H1 (cell line): Measurements from ENCODE around the gene TLR8. TPM values are rescaled to one million over a fixed set of nuclear protein-coding genes. Genes with fewer than 3 reads are reported as not detected.

Experiments used
- CTCF ChIA-PET: fragments of 300-600 bp; sonication (Branson Sonifier 250); formaldehyde crosslinking; loops from one replicate; lab custom pipeline; 2021; ENCODE audit not compliant: partially characterized antibody; lab: Charles Lee
- POLR2A ChIA-PET: fragments of 300-600 bp; sonication (Branson Sonifier 250); formaldehyde crosslinking; loops from one replicate; lab custom pipeline; 2021; ENCODE audit warnings: inconsistent platforms; ENCODE audit not compliant: partially characterized antibody; lab: Charles Lee
- DNase-seq, 2 experiments: peaks; one replicate each; pipeline versions ENCODE4 v3.0.0 to v3.0.0-alpha.2; 2010 to 2022; ENCODE audit warnings: low spot score in 2 of 2, low read depth in 1 of 2, mixed read lengths in 1 of 2
- FAIRE-seq: peaks from 2 replicates; lab custom pipeline; 2011; peaks lifted over from hg19 to GRCh38; lab: Jason Lieb, UNC
- H2AFZ ChIP-seq: 2 replicates; pipeline ENCODE4 v1.8.1; 2012; ENCODE audit warnings: low read length, inconsistent platforms
- H2AK5ac ChIP-seq: 2 replicates; pipeline ENCODE4 v1.6.1; 2013; ENCODE audit warnings: low read depth, low read length
- H2BK120ac ChIP-seq: replicated peaks from 2 replicates; pipeline ENCODE3; 2013; ENCODE audit warnings: low read depth, low read length, inconsistent platforms
- H2BK12ac ChIP-seq: 2 replicates; pipeline ENCODE4 v1.6.1; 2013; ENCODE audit warnings: low read depth, low read length
- H2BK15ac ChIP-seq: 2 replicates; pipeline ENCODE4 v1.6.1; 2013; ENCODE audit warnings: low read length
- H2BK20ac ChIP-seq: 2 replicates; pipeline ENCODE4 v1.6.1; 2013; ENCODE audit warnings: low read length
- H2BK5ac ChIP-seq: 2 replicates; pipeline ENCODE4 v1.6.1; 2013; ENCODE audit warnings: low read depth, low read length
- H3K14ac ChIP-seq: 2 replicates; pipeline ENCODE4 v1.6.1; 2013; ENCODE audit warnings: inconsistent platforms; ENCODE audit not compliant: insufficient read length
- H3K18ac ChIP-seq: 2 replicates; pipeline ENCODE4 v1.6.1; 2013; ENCODE audit warnings: low read length; ENCODE audit errors: extremely low read depth
- H3K23ac ChIP-seq: 2 replicates; pipeline ENCODE4 v1.6.1; 2013; ENCODE audit warnings: inconsistent platforms; ENCODE audit not compliant: insufficient read length
- H3K23me2 ChIP-seq: 2 replicates; pipeline ENCODE4 v1.6.1; 2013; ENCODE audit warnings: low read depth, low read length
- H3K27ac ChIP-seq: 2 replicates; pipeline ENCODE4 v1.6.1; 2011; ENCODE audit warnings: low read depth, low read length, inconsistent platforms
- H3K27me3 ChIP-seq, 4 experiments: replicated peaks in 1 of 4; 1 replicate in 1 of 4; 2 replicates in 3 of 4; pipeline versions ENCODE4 v1.6.1 to v1.8.1; 2011 to 2013; ENCODE audit warnings: low read length in 3 of 4, mild to moderate bottlenecking in 3 of 4, inconsistent platforms in 2 of 4, mixed read lengths in 2 of 4, moderate library complexity in 1 of 4; ENCODE audit not compliant: control insufficient read depth in 3 of 4, insufficient read depth in 3 of 4; ENCODE audit errors: extremely low read depth in 1 of 4
- H3K36me3 ChIP-seq, 4 experiments: 2 replicates each; pipeline versions ENCODE4 v1.6.1 to v1.8.1; 2011 to 2013; ENCODE audit warnings: mild to moderate bottlenecking in 4 of 4, low read length in 3 of 4, moderate library complexity in 2 of 4, control low read depth in 1 of 4, inconsistent platforms in 1 of 4; ENCODE audit not compliant: insufficient read depth in 4 of 4, control insufficient read depth in 2 of 4
- H3K4ac ChIP-seq: replicated peaks from 2 replicates; pipeline ENCODE3; 2013; ENCODE audit warnings: low read length, low read depth, mixed read lengths, inconsistent platforms; ENCODE audit not compliant: insufficient read length
- H3K4me1 ChIP-seq, 4 experiments: replicated peaks in 1 of 4; 1 replicate in 1 of 4; 2 replicates in 3 of 4; pipeline versions ENCODE4 v1.6.1 to v1.8.1; 2011 to 2013; ENCODE audit warnings: low read length in 3 of 4, inconsistent platforms in 2 of 4, mixed read lengths in 1 of 4; ENCODE audit not compliant: insufficient read depth in 4 of 4, control insufficient read depth in 3 of 4
- H3K4me2 ChIP-seq, 2 experiments: 2 replicates each; pipeline versions ENCODE4 v1.6.1 to v1.8.1; 2011 to 2013; ENCODE audit warnings: low read depth in 2 of 2, low read length in 2 of 2, control low read depth in 1 of 2, inconsistent platforms in 1 of 2, mild to moderate bottlenecking in 1 of 2; ENCODE audit not compliant: insufficient read depth in 1 of 2
- H3K4me3 ChIP-seq, 4 experiments: fragments of 200-600, 300-600 bp in 1 of 4; sonication (generic), shearing (Covaris generic), sonication (Bioruptor Twin) in 1 of 4; 2 replicates each; pipeline versions ENCODE4 v1.5.1 to v1.8.1; 2011 to 2016; ENCODE audit warnings: low read length in 4 of 4, low read depth in 3 of 4, control low read depth in 2 of 4, inconsistent platforms in 2 of 4, mild to moderate bottlenecking in 2 of 4, mixed read lengths in 1 of 4, moderate library complexity in 1 of 4; ENCODE audit not compliant: insufficient read depth in 2 of 4; ENCODE audit errors: extremely low read depth in 1 of 4
- H3K56ac ChIP-seq: replicated peaks from 2 replicates; pipeline ENCODE3; 2013; ENCODE audit warnings: low read depth, mild to moderate bottlenecking, mixed read lengths, low read length, inconsistent platforms; ENCODE audit not compliant: insufficient read length
- H3K79me1 ChIP-seq: 2 replicates; pipeline ENCODE4 v1.6.1; 2013; ENCODE audit warnings: low read depth, low read length, control low read depth
- H3K79me2 ChIP-seq, 2 experiments: 2 replicates each; pipeline versions ENCODE4 v1.6.1 to v1.8.1; 2012 to 2013; ENCODE audit warnings: low read length in 2 of 2, mild to moderate bottlenecking in 2 of 2, inconsistent platforms in 1 of 2; ENCODE audit not compliant: insufficient read depth in 2 of 2, control insufficient read depth in 1 of 2
- H3K9ac ChIP-seq, 4 experiments: replicated peaks in 1 of 4; 1 replicate in 1 of 4; 2 replicates in 3 of 4; pipeline versions ENCODE4 v1.6.1 to v1.8.1; 2011 to 2013; ENCODE audit warnings: low read depth in 3 of 4, low read length in 3 of 4, control low read depth in 2 of 4, mild to moderate bottlenecking in 2 of 4, moderate library complexity in 2 of 4, inconsistent platforms in 1 of 4; ENCODE audit errors: extremely low read depth in 1 of 4
- H3K9me3 ChIP-seq, 2 experiments: 2 replicates each; pipeline versions ENCODE4 v1.6.1 to v1.8.1; 2012 to 2013; ENCODE audit warnings: mild to moderate bottlenecking in 2 of 2, moderate library complexity in 2 of 2, control low read depth in 1 of 2, inconsistent platforms in 1 of 2, low read depth in 1 of 2, low read length in 1 of 2, mixed read lengths in 1 of 2; ENCODE audit not compliant: insufficient read depth in 2 of 2
- H4K20me1 ChIP-seq, 2 experiments: replicated peaks in 1 of 2; 2 replicates each; pipeline versions ENCODE3 to v1.8.1; 2011 to 2013; ENCODE audit warnings: inconsistent platforms in 2 of 2, low read length in 2 of 2, mild to moderate bottlenecking in 1 of 2; ENCODE audit not compliant: insufficient read depth in 2 of 2, control insufficient read depth in 1 of 2
- H4K5ac ChIP-seq: 2 replicates; pipeline ENCODE4 v1.6.1; 2013; ENCODE audit warnings: low read length, low read depth, mixed read lengths, inconsistent platforms; ENCODE audit not compliant: insufficient read length
- H4K8ac ChIP-seq: 2 replicates; pipeline ENCODE4 v1.8.0; 2013; ENCODE audit warnings: mild to moderate bottlenecking, moderate library complexity, low read length, inconsistent platforms; ENCODE audit not compliant: insufficient read depth; ENCODE audit errors: extremely low read depth
- H4K91ac ChIP-seq: replicated peaks from 2 replicates; pipeline ENCODE3; 2013; ENCODE audit warnings: low read length, mixed read lengths, inconsistent platforms; ENCODE audit not compliant: insufficient read length
- JUND ChIP-seq: IDR thresholded peaks from 2 replicates; pipeline ENCODE4 v1.6.1; 2011; ENCODE audit warnings: mild to moderate bottlenecking, improper control_type of control experiment, low read length
- ZNF274 ChIP-seq: IDR thresholded peaks from 2 replicates; pipeline ENCODE4 v1.7.0; 2012; ENCODE audit warnings: low read length, borderline replicate concordance; ENCODE audit errors: extremely low read depth
- WGBS, 2 experiments: shearing (Covaris generic) in 1 of 2; methylation state at CpG; one replicate each; pipeline versions ENCODE4 v1.1.6 to v1.1.7; 2013 to 2015; ENCODE audit warnings: low lambda C conversion rate in 2 of 2, mixed read lengths in 2 of 2, inconsistent platforms in 1 of 2, low coverage in 1 of 2, missing lambda C conversion rate in 1 of 2; ENCODE audit not compliant: insufficient replicate concordance in 2 of 2, insufficient coverage in 1 of 2, insufficient read length in 1 of 2; ENCODE audit errors: extremely low coverage in 1 of 2, missing lambda C conversion rate in 1 of 2; 5-methylcytosine and 5-hydroxymethylcytosine counted together
- polyA plus RNA-seq, 7 experiments: library from polyadenylated mRNA; depleted of rRNA in 3 of 7; stranded (reverse) in 5 of 7; unstranded in 2 of 7; fragments of >200 nt in 5 of 7; fragments of 200-250 nt in 2 of 7; gene quantifications; 1 replicate in 5 of 7; 2 replicates in 1 of 7; 4 replicates in 1 of 7; pipeline versions ENCODE4 v1.2.1 to v1.2.3, GENCODE V29; 2011 to 2013; ENCODE audit warnings: missing spikeins in 2 of 7, mixed read lengths in 2 of 7
- total RNA-seq: library from RNA; stranded (reverse); fragmentation: NEBNext Ultra II Directional; extraction: Animal tissue kit (Norgen Biotek cat#: 25700); gene quantifications from 2 replicates; pipeline ENCODE4 v1.2.1, GENCODE V29; 2021

The TLR8 gene
- total and polyA plus RNA-seq, 2 of the 8 experiments (the other 6 are each of a cell fraction or from before 2014, with no cell fraction given), result not detected

DNA sequence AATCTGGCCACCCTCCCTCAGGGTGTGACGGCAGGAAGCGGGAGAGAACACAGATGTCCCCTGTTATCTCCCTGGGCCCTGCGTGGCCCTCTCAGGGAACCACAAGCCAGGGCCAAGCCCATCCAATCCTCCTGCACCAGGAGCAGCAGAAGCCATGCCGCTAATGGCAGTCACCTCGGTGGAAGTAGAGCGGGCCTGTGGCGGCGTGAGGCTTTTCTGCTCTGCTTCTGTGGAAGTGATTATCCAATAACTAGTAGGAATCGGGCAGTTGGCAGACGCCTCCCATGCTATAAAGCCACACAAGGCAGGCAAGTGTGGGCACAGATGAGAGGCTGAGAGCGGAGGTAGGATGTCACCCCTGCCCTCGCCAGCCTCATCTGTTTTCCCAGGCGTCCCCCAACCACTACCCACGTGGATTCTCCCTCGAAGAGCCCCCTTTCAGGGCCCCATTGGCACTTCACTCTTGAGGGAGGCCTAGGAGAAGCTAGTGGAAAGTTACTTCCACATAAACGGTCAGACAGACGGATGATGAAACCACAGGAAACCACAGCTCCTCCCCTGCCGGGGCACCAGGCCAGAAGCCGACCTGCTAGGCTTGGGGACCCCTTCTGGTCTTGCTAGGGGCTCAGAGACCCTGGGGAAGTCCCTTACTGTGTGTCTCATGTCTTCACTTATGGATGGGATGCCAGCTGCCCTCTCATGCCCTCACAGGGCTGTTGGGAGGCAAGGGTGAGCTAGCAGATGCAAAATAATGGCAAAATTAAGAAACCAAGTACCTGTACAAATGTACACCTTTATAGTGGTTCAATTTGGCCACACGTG is 49.7 kb downstream of the TLR8 start:
- H4K91ac ChIP-seq, result no peak overlapping the region
- FAIRE-seq (no peak), DNase-seq (no peak)
- no peak overlapping the region for H3K9ac ChIP-seq
- TF ChIP-seq ZNF274, result no peak
- no peak for TF ChIP-seq JUND
- no peak overlapping the region for H4K5ac ChIP-seq
- no peaks in the 10 kb centered on the region for H3K9me3 ChIP-seq
- H2BK20ac ChIP-seq, result no peak overlapping the region
- no peak overlapping the region for H3K4ac ChIP-seq
- WGBS, 2 experiments, result 77% methylated on average over 13 of the region's 20 CpGs; no CpG with 5 or more reads in 1 of the 2 experiments
- no peak overlapping the region for H3K56ac ChIP-seq
- ChIA-PET CTCF (interaction anchor here (0.6 to 1.8 kb wide), 4 partner anchors 9 to 498 kb away, joined by 3 to 5 read pairs (median 3); no protein-coding TSS in a partner anchor), POLR2A (interaction anchor here (0.5 to 2.7 kb wide), 3 partner anchors 18 to 620 kb away, joined by 4 to 19 read pairs (median 5); partner anchors contain the start of gene TMSB4X)
- no peaks in the 10 kb centered on the region for H3K36me3 ChIP-seq
- no peaks in the 10 kb centered on the region for H3K4me1 ChIP-seq
- H2BK15ac ChIP-seq, result no peak overlapping the region
- H4K8ac ChIP-seq, result peak overlapping the region; percentile 25; the same call in 1 of the 2 replicates
- no peak overlapping the region for H3K23ac ChIP-seq
- H2BK12ac ChIP-seq, result no peak overlapping the region
- H3K18ac ChIP-seq, result no peak overlapping the region; the same call in 1 of the 2 replicates
- H2BK120ac ChIP-seq, result no peak overlapping the region
- H4K20me1 ChIP-seq, result no peaks in the 10 kb centered on the region
- no peaks in the 10 kb centered on the region for H3K79me1 ChIP-seq
- H3K27me3 ChIP-seq, result no peaks in the 10 kb centered on the region
- no peak overlapping the region for H2BK5ac ChIP-seq
- no peak overlapping the region for H3K27ac ChIP-seq
- H2AK5ac ChIP-seq, result no peak overlapping the region
- H3K4me3 ChIP-seq, result no peak overlapping the region
- no peak overlapping the region for H3K4me2 ChIP-seq
- no peak overlapping the region for H2AFZ ChIP-seq
- no peaks in the 10 kb centered on the region for H3K23me2 ChIP-seq
- H3K14ac ChIP-seq, result no peak overlapping the region
- no peaks in the 10 kb centered on the region for H3K79me2 ChIP-seq
